ENCODE measurements around the gene ARL6. TPM values are rescaled to one million over a fixed set of nuclear protein-coding genes. Genes with fewer than 3 reads are reported as not detected.

ARL6 gene
- total and polyA plus RNA-seq, 7 donors = 1.1 to 6.2 (median 1.8) TPM

GRCh38 chr3:97825101-97825500 lies 60.5 kb downstream of the ARL6 start:
- Histone ChIP-seq H3K27ac (no peak overlapping the region), H3K4me1 (peaks cover 55% of the 10 kb centered on the region), H3K36me3 (ENCODE audit: insufficient read depth in 1 of 2, low read depth in 1 of 2) (no peaks in the 10 kb centered on the region), H3K4me3 (peak overlapping the region; percentile 19), H3K27me3 (ENCODE audit: insufficient read depth in 3 of 3, low read length in 2 of 3) (no peaks in the 10 kb centered on the region), H3K9me3 (no peaks in the 10 kb centered on the region)
- no peak for DNase-seq
- ATAC-seq = no peak
- 51 to 83% (median 63%) methylated on average over 1 of the region's 1 CpG for WGBS, 3 donors
- TF ChIP-seq CTCF (IDR thresholded peaks at IDR 0.05) = no peak
- intact Hi-C loops (cut with DNase I) = no loop called here

GRCh38 chr3:97827741-97828471 lies 63.3 kb downstream of the ARL6 start:
- peaks cover 56% of the 10 kb centered on the region for H3K4me1 ChIP-seq
- no peak overlapping the region for H3K4me3 ChIP-seq
- no peak for DNase-seq
- 36 to 54% (median 42%) methylated on average over 2 of the region's 2 CpGs for whole genome bisulfite sequencing, 3 donors
- no peak for ATAC-seq
- no peak overlapping the region for H3K27ac ChIP-seq
- TF ChIP-seq CTCF (IDR thresholded peaks at IDR 0.05) = no peak
- intact Hi-C loops (cut with DNase I) = no loop called here
- no peaks in the 10 kb centered on the region for H3K36me3 ChIP-seq (ENCODE audit: insufficient read depth in 1 of 2, low read depth in 1 of 2)
- H3K9me3 ChIP-seq = no peaks in the 10 kb centered on the region
- no peaks in the 10 kb centered on the region for H3K27me3 ChIP-seq (ENCODE audit: insufficient read depth in 3 of 3, low read length in 2 of 3)

- 59 to 80% (median 73%) methylated on average over 2 of the region's 2 CpGs for WGBS, 3 donors
- no peak overlapping the region for H3K4me3 ChIP-seq
- no peak for ATAC-seq
- H3K9me3 ChIP-seq = no peaks in the 10 kb centered on the region
- peaks cover 51% of the 10 kb centered on the region for H3K4me1 ChIP-seq
- no peak overlapping the region for H3K27ac ChIP-seq
- DNase-seq = no peak
- no peak for TF ChIP-seq CTCF (IDR thresholded peaks at IDR 0.05)
- no peaks in the 10 kb centered on the region for H3K36me3 ChIP-seq (ENCODE audit: insufficient read depth in 1 of 2, low read depth in 1 of 2)
- intact Hi-C loops (cut with DNase I) = no loop called here
- no peaks in the 10 kb centered on the region for H3K27me3 ChIP-seq (ENCODE audit: insufficient read depth in 3 of 3, low read length in 2 of 3)
Observed at GRCh38 chr3:97829198-97829597, 64.6 kb downstream of the ARL6 start.

- no peak for ATAC-seq
- H3K4me1 ChIP-seq = peaks cover 36% of the 10 kb centered on the region
Observed at GRCh38 chr3:97830638-97831037, 66.1 kb downstream of the ARL6 start.

More at GRCh38 chr3:97830638-97831037, 66.1 kb downstream of the ARL6 start:
- no peak for TF ChIP-seq CTCF (IDR thresholded peaks at IDR 0.05)
- intact Hi-C loops (cut with DNase I) = no loop called here
- 31 to 52% (median 44%) methylated on average over 2 of the region's 2 CpGs for WGBS, 3 donors
- no peaks in the 10 kb centered on the region for H3K9me3 ChIP-seq
- no peaks in the 10 kb centered on the region for H3K36me3 ChIP-seq (ENCODE audit: insufficient read depth in 1 of 2, low read depth in 1 of 2)
- no peak for DNase-seq
- H3K4me3 ChIP-seq = no peak overlapping the region
- H3K27me3 ChIP-seq (ENCODE audit: insufficient read depth in 3 of 3, low read length in 2 of 3) = no peaks in the 10 kb centered on the region
- no peak overlapping the region for H3K27ac ChIP-seq

Data from psoas muscle (tissue), 8 donors.